HG03064 (cell line): ENCODE measurements around the gene PTPN3.
A peak's percentile ranks its signal among the peaks of the same experiment; 100 is the strongest.

Experiments used
- ATAC-seq: cut with Tn5 transposase; IDR thresholded peaks from one replicate; pipeline ENCODE4 v1.9.1; 2021; ENCODE audit warnings: low read depth; ENCODE audit not compliant: unreplicated experiment

Gene PTPN3

DNA sequence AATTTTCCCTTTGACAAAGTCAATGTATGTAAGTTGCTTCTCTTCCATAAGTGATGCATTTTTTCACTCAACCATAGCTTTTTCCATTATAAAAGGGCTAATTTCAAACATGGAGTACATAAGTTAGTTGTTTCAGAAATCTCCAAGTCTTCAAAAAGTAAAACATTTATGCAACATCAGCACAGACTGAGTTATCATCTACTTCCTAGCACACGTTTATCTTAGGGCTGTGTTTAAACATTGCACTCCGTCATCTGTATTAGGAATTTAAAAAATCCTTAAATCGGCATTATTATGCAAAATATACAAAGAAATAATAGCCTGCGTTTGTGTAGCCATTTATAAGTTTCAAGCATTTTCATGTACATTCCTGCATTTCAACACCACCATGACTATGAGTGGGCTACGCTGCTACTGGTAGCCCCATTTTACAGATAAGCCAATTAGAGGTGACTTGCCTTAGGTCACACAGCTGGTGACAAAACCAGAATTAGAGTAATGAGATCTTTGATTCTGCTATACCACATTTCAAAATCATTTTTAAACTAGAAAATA, 43.4 kb downstream of the PTPN3 start:
- ATAC-seq = no peak

GRCh38 chr9:109454041-109454440, 44.1 kb downstream of the PTPN3 start:
- ATAC-seq = no peak

DNA sequence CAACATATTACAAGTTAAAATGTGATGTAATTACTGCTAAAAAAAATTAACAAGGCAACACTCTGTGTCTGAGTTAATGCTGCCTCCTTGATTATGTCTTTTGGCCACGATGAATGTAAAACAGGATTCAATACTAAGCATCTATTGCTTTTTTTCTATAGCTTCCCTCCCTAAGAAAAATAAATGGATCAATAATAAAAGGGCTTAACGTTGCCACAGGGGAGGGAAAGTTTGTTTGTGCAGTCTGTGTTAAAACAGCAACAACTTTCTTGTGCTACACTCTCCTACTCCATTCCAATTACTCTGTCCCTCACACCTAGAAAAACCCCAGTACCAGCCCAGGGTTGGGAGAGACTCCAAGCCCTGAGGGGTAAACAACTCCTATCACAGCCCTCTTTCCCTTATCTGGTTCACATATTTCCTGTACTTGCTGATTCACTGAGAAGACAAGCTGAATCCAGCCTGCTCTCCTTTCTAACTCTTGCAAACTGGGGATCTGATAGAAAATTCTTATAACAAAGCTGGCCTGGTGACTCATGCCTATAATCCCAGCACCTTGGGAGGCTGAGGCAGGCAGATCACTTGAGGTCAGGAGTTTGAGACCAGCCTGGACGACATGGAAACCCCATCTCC, 44.8 kb downstream of the PTPN3 start:
- no peak for ATAC-seq

GRCh38 chr9:109452761-109453160, 45.3 kb downstream of the PTPN3 start:
- no peak for ATAC-seq

DNA sequence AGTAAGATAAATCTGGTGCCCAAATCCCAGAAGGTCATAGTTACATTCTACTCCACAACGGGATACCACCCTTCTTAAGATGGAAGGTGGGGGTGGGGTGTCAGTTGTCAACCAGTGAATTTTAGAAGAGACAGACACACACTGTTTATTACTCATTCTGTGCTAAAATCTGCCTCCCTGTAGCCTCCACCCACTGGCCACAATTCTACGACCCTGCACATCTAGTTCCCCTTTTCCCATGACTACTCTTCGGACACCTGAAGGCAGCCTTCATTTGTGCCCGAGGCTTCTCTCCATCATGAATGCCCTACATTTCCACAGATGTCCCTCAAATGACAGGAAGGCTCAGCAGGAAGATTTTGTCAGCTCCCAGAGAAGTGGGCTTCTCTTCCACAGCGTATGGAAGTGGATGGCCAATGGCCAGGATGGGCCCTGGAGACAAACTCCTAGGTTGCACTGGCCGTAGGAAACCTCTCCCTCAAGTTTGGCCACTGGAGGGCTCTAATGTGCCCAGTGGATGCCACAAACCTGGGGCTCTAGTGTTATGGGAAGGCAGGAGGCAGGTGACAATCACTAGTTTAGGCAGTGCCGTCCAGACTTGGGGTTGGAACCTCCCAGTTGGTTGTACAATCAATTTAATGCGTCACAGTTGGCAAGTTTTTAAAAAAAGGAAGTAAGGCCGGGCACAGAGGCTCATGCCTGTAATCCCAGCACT, 46.6 kb downstream of the PTPN3 start:
- ATAC-seq = no peak

DNA sequence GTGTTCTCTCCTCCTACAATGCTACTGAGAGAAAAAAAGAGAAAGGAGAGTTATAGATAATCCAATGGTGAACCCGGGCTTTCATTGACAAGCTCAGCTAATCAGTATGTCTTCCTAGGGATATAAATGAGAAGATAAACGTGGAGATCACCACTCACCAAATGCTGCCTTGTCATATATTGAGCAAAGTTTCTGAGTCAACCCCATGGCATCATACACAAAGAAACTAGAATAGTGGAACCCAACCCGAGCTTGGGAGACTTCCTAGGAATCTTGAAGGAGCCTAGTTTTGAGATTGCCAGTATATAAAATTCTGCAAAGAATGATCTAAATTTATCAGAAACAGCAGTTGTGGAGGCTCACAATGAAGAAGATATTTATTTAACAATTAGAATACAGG, 47.8 kb downstream of the PTPN3 start:
- no peak for ATAC-seq

DNA sequence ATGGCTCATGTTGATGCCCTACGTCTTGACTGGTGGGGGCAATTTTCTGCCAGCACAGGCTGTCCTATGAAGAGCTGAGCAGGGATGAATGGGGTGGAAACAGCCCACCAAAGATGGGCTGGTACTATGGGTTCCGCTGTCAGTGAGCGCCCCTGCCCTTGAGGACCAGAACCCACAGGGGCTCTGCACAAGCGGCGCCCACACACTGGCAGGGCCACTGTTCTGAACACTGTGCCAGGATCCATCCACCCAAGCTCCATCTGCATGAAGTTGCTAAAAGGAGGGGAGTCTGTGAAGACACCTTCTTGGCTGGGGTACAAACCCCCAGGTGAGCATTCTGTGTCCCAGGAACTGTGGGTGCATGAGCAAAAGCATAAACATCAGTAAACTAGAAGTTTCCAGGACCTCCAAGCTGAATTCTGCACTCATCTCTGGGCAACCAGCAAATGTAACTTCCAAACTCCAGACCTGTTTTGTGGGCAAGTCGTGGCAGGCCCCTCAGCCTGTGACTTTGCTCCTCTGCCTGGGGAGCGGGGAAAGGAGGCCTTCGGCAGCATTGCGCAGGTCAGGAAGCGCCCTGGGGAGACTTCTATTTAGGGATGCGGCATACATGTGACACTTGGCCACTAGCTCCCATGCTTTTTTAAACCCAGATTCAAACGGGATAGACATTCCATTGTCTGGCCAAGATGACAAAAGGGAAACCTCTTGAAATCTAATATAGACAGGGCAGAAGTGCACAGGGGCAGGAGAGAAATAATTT, 48.9 kb downstream of the PTPN3 start:
- ATAC-seq = no peak

DNA sequence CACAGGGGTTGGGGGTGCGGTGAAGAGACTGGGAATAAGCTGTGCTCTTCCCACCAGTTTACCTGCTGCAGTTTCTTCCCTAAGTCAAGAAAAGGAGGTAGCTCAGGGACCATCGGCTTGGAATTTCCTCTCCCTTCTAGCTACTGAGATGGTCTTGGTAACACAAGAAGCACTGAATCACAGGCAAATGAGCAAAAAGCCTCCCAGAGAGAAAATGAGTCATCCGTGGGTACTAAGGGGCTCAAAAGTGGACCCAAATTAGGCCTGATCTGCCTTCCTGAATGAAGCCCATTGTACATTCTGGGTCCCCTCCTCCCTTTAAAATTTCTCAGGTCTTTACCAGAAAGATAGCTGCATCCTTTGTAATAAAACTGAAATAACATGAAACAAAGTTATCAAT, 49.9 kb downstream of the PTPN3 start:
- no peak for ATAC-seq

- ATAC-seq = no peak
These were observed 50.6 kb downstream of the PTPN3 start for GRCh38 chr9:109447329-109448076.

DNA sequence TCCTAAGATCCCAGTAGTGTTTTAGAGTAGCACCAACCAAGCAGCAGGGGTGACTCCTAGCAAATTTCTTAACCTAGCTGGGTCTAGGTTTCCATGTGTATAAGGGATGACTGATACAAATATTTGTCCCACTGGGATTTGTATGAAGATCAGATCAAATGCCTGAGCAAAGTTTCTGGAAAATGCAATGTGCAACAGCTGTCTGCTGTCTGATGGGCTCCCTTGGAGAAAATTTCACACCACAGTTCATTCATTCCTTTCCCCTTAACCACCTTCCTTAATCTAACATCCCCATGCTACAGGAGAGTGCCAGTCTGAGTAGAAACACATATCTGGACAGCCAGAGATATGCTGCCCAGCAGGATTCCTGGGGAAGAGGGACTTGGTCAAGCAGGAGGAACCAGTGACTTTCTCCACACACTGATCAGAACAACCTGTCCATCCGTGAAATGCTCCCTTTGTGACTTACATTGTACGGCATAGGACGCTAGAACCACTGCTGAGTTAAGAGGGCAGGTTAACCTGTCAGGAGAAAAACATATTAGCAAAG, 53.3 kb downstream of the PTPN3 start:
- ATAC-seq = no peak

DNA sequence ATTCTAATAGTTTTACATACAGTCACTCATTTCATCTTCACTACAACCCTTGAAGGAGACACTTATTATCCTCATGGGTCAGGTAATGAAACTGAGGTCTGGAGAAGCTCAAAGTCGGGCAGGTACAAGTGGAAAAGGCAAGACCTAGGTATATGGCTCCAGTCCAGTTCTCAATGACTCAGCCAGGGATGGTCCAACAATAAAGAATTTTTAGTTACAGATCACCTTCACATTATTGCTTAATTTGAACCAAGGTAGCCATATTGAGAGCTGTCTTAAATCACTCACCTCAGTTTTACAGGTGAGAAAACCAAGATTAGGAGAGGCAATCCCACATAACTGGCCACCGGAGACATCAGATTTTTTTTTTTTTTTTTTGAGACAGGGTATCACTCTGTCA, 55.4 kb downstream of the PTPN3 start:
- ATAC-seq = no peak

GRCh38 chr9:109441296-109441695, 56.8 kb downstream of the PTPN3 start:
- no peak for ATAC-seq

DNA sequence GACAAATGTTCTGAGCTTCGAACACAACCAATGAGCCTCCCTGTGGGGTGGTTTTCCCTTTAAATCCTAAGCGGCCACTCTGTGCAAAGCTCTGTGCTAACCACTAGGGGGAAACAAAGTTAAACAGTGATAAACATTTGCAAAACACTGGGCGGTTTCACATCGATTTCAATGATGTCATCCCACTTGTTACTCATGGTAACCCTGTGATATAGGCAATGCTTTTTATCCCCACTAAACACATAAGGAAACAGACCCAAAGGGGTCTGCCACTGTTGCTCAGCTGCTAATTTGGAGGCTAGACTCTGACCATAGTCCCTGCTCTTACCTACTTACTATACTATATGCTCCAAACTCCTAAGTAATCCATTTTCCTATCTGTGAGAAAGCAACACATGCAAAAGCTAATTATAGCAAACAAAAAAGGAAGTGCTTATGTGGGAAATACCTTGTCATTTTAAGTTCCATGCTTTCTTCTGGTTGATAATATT, 57.3 kb downstream of the PTPN3 start:
- ATAC-seq = peak; percentile 91

DNA sequence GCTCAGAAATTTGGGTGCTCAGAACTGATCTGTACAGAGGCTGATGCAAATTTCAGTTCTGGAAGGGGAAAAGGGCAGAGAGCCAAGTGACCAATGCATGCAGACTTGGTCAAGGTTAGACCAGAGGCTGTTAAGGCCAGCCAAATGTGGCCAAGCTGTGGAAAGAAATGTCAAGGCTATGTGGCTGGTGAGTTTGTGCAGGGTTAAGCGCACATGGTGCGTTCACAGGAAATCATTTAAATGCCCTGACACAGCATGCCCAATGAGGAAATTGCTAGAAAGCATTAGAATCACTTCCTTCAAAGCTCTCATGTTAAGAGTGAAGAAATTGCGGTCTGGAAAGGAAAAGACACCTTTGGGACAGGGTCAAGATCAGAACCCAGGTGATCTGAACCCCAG, 58.0 kb downstream of the PTPN3 start:
- no peak for ATAC-seq

DNA sequence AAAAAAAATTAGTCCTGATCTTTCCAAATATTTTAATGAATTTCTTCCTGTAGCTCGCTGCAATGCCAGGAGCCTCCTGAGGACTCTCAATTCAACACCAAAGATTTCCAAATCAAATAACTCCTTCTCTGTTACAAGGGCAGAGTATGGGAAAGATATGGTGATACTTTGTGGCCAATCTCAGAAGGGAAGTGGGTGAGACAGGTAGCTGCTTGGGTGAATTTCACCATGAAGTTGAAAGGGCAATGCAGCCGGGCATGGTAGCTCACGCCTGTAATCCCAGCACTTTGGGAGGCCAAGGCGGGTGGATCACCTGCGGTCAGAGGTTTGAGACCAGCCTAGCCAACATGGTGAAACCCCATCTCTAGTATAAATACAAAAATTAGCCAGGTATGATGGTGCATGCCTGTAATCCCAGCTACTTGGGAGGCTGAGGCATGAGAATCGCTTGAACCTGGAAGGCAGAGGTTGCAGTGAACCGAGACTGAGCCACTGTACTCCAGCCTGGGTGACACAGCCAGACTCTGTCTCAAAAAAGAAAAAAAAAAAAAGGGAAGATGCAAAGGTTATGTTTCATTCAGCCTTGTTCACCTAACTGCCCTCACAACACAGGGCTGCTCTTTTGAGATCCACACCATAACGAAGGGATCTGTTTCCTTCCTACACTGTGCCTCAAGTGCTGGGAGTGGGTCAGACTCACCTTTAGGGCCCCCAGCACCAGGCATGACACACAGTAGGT, 58.6 kb downstream of the PTPN3 start:
- no peak for ATAC-seq

GRCh38 chr9:109437286-109437685, 60.8 kb downstream of the PTPN3 start:
- ATAC-seq = no peak

- ATAC-seq = no peak
These were observed 62.0 kb downstream of the PTPN3 start for GRCh38 chr9:109436071-109436470.

- no peak for ATAC-seq
These were observed 64.6 kb downstream of the PTPN3 start for GRCh38 chr9:109433476-109433875.

- ATAC-seq = no peak
These were observed 67.9 kb downstream of the PTPN3 start for GRCh38 chr9:109430231-109430630.

- no peak for ATAC-seq
These were observed 69.3 kb downstream of the PTPN3 start for GRCh38 chr9:109428854-109429253.
